ENCODE results near the gene FSTL4. TPM values are rescaled to one million over a fixed set of nuclear protein-coding genes. Genes with fewer than 3 reads are reported as not detected.

The FSTL4 gene
- total and polyA plus RNA-seq, 8 donors = 0.11 to 2.9 (median 0.22) TPM

GRCh38 chr5:133261993-133262392 lies 350.3 kb downstream of the FSTL4 start:
- TF ChIP-seq CTCF (IDR thresholded peaks at IDR 0.05) = no peak
- Histone ChIP-seq H3K27ac (no peak overlapping the region), H3K4me1 (no peaks in the 10 kb centered on the region), H3K9me3 (no peaks in the 10 kb centered on the region), H3K4me3 (no peak overlapping the region), H3K27me3 (peaks cover 0 to 7% of the 10 kb centered on the region in 2 donors), H3K36me3 (no peaks in the 10 kb centered on the region)
- ATAC-seq (no peak), DNase-seq (no peak)
- intact Hi-C loops (cut with DNase I) = no loop called here

GRCh38 chr5:133260715-133261114 lies 351.6 kb downstream of the FSTL4 start:
- no peaks in the 10 kb centered on the region for H3K4me1 ChIP-seq
- intact Hi-C loops (cut with DNase I) = no loop called here
- DNase-seq (peak in 1 of 4 donors; percentile 13), ATAC-seq (no peak)
- no peak for TF ChIP-seq CTCF (IDR thresholded peaks at IDR 0.05)
- no peaks in the 10 kb centered on the region for H3K9me3 ChIP-seq
- H3K27ac ChIP-seq = no peak overlapping the region
- peaks cover 0 to 7% of the 10 kb centered on the region in 2 donors for H3K27me3 ChIP-seq
- no peaks in the 10 kb centered on the region for H3K36me3 ChIP-seq
- H3K4me3 ChIP-seq = no peak overlapping the region

DNA sequence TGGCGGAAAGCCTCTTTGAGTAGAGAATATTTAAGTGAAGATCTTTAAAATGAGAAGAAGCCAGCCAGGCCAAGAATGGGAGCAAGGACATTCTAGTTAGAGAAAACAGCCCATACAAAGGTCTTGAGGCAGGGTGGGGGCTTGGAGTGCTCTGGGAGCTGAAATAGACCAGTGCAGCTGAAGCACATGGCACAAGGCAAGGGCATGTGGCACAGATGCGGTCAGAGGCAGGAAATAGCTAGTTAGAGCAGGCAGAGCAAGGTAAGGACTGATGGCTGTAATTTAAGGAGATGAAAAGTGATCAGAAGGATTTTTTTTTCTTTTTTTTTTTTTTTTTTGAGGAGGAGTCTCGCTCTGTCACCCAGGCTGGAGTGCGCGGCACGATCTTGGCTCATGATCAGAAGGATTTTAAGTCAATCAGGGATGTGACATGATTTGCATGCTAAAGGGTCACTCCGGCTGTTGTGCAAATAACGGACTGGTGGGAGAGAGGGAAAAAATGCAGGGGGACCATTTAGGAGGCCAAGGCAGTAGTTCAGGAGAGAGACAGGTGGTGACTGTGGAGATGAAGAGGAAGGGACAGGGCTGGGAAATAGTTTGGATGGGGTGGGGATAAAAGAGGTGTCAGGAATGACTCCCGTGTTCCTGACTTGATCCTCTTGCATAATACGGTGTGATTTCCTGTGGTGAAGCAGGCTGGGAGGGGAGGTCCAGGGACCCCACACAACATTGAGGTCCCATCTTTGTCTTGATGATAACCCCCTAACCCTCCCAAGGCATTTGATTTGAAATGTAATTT lies 352.9 kb downstream of the FSTL4 start:
- ATAC-seq (no peak), DNase-seq (no peak)
- Histone ChIP-seq H3K4me3 (no peak overlapping the region), H3K36me3 (no peaks in the 10 kb centered on the region), H3K9me3 (no peaks in the 10 kb centered on the region), H3K27me3 (peaks cover 0 to 7% of the 10 kb centered on the region in 2 donors), H3K27ac (no peak overlapping the region), H3K4me1 (no peaks in the 10 kb centered on the region)
- no peak for TF ChIP-seq CTCF (IDR thresholded peaks at IDR 0.05)
- intact Hi-C loops (cut with DNase I) = no loop called here

DNA sequence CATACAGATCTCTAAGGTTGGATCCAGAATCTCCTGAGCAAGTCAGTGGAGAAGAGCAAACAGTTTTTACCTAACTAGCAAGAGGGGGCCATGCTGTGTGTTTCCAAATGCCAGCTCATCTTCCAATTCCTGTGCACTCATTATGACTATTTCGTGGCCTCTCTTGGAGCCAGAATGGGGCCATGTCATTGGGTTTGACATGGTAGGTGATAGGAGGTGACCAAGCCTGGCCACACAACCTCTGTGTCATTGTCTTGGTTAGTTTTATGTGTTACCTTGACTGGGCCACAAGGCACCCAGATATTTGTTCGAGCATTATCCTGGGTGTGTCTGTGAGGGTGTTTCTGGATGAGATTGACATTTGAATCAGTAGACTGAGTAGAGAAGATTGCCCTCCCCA lies 354.4 kb downstream of the FSTL4 start:
- Histone ChIP-seq H3K4me3 (no peak overlapping the region), H3K27ac (no peak overlapping the region), H3K36me3 (no peaks in the 10 kb centered on the region), H3K27me3 (peaks cover 0 to 3% of the 10 kb centered on the region in 2 donors), H3K4me1 (no peaks in the 10 kb centered on the region), H3K9me3 (no peaks in the 10 kb centered on the region)
- intact Hi-C loops (cut with DNase I) = no loop called here
- DNase-seq (no peak), ATAC-seq (no peak)
- no peak for TF ChIP-seq CTCF (IDR thresholded peaks at IDR 0.05)

- no peak overlapping the region for H3K27ac ChIP-seq
- no peaks in the 10 kb centered on the region for H3K36me3 ChIP-seq
- intact Hi-C loops (cut with DNase I) = no loop called here
- DNase-seq (peak in 1 of 4 donors; percentile 29), ATAC-seq (no peak)
- TF ChIP-seq CTCF (IDR thresholded peaks at IDR 0.05) = no peak
- H3K4me3 ChIP-seq = no peak overlapping the region
- H3K4me1 ChIP-seq = no peaks in the 10 kb centered on the region
- no peaks in the 10 kb centered on the region for H3K9me3 ChIP-seq
- peaks cover 0 to 3% of the 10 kb centered on the region in 2 donors for H3K27me3 ChIP-seq
These were observed 356.1 kb downstream of the FSTL4 start for GRCh38 chr5:133256276-133256675.
